Mesothelial cell of epicardium (in vitro differentiated cells): ENCODE data around the gene NEUROD2. TPM values are rescaled to one million over a fixed set of nuclear protein-coding genes. Genes with fewer than 3 reads are reported as not detected.

Source experiments
- DNase-seq, 2 experiments: peaks; one replicate each; pipeline ENCODE4 v3.0.0; 2021; ENCODE audit warnings: low spot score in 2 of 2; ENCODE audit not compliant: unreplicated experiment in 2 of 2
- H3K27ac Mint-ChIP-seq: 2 replicates; pipeline ENCODE4 v1.8.0; 2021; ENCODE audit warnings: mixed read lengths
- H3K27me3 Mint-ChIP-seq: 2 replicates; pipeline ENCODE4 v1.8.0; 2021; ENCODE audit warnings: low read depth, mixed read lengths
- H3K36me3 Mint-ChIP-seq: 2 replicates; pipeline ENCODE4 v1.8.0; 2021; ENCODE audit warnings: mixed read lengths
- H3K4me1 Mint-ChIP-seq: 2 replicates; pipeline ENCODE4 v1.8.0; 2021; ENCODE audit warnings: mixed read lengths
- H3K4me3 Mint-ChIP-seq: 2 replicates; pipeline ENCODE4 v1.8.0; 2021; ENCODE audit warnings: mild to moderate bottlenecking, moderate library complexity, mixed read lengths
- H3K9me3 Mint-ChIP-seq: 2 replicates; pipeline ENCODE4 v1.8.0; 2021; ENCODE audit warnings: mixed read lengths
- total RNA-seq: library from RNA; stranded (reverse); gene quantifications from 3 replicates; pipeline ENCODE4 v1.2.1, GENCODE V29; 2021
- TF ChIP-seq, protein P1 (sequence below): fragments of 200-600 bp; sonication (generic); IDR thresholded peaks from one replicate; pipeline ENCODE4 v1.5.0; 2021; ENCODE audit warnings: antibody characterized with exemption; ENCODE audit not compliant: unreplicated experiment

Gene NEUROD2
- total RNA-seq, 1 donor from 2014 or later: not detected

- H3K27ac Mint-ChIP-seq: no peak overlapping the region
- TF ChIP-seq, protein P1, sequence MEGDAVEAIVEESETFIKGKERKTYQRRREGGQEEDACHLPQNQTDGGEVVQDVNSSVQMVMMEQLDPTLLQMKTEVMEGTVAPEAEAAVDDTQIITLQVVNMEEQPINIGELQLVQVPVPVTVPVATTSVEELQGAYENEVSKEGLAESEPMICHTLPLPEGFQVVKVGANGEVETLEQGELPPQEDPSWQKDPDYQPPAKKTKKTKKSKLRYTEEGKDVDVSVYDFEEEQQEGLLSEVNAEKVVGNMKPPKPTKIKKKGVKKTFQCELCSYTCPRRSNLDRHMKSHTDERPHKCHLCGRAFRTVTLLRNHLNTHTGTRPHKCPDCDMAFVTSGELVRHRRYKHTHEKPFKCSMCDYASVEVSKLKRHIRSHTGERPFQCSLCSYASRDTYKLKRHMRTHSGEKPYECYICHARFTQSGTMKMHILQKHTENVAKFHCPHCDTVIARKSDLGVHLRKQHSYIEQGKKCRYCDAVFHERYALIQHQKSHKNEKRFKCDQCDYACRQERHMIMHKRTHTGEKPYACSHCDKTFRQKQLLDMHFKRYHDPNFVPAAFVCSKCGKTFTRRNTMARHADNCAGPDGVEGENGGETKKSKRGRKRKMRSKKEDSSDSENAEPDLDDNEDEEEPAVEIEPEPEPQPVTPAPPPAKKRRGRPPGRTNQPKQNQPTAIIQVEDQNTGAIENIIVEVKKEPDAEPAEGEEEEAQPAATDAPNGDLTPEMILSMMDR: no peak
- no peaks in the 10 kb centered on the region for H3K9me3 Mint-ChIP-seq
- H3K4me3 Mint-ChIP-seq: no peak overlapping the region
- H3K27me3 Mint-ChIP-seq: peaks cover 82% of the 10 kb centered on the region
- peaks cover 2% of the 10 kb centered on the region for H3K4me1 Mint-ChIP-seq
- DNase-seq: no peak
- no peaks in the 10 kb centered on the region for H3K36me3 Mint-ChIP-seq
Measured at GRCh38 chr17:39619786-39620101, 12.0 kb upstream of the NEUROD2 start.

DNA sequence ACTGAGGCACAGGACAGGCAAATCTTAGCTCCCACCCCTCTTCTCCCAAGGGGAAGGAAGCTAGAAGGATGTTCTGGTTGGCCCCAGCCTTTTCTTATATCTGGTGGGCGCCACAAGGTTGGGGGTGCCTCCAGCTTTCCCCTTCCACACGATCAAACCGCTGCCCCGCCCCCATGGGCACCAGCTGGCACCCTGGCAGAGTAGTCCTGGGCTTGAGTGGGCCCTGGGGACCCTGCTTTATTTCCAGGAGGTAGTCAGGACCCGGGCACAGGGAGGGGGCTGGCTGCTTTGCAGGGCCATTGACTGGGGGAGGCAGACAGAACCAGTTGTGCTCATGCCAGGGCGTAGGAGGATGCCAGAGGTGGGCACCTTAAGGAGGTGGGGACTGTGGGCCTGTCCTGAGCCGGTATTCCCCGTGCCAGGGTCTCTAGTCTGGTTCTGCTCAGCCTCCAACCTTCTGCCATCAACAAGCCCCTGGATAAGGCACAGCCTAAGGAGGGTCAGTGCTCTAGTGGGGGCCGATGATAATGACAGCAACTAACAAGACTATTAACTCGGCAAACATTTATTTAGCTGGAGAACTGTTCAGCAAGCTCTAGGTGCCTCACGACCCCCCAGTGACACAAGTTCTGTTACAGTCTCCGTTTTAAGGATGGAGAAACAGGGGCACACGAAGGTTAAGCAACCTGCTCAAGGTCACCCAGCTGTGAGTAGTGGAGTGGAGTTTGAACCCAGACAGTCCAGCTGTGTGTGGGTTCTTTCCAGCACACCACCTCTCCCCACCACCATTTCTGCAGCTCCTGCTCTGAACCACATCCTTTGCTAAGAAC is 11.5 kb upstream of the NEUROD2 start:
- Mint-ChIP-seq H3K9me3 (no peaks in the 10 kb centered on the region), H3K27ac (no peak overlapping the region), H3K27me3 (peaks cover 83% of the 10 kb centered on the region), H3K36me3 (no peaks in the 10 kb centered on the region), H3K4me3 (no peak overlapping the region), H3K4me1 (peaks cover 2% of the 10 kb centered on the region)
- TF ChIP-seq, protein P1: no peak
- DNase-seq: no peak

DNA sequence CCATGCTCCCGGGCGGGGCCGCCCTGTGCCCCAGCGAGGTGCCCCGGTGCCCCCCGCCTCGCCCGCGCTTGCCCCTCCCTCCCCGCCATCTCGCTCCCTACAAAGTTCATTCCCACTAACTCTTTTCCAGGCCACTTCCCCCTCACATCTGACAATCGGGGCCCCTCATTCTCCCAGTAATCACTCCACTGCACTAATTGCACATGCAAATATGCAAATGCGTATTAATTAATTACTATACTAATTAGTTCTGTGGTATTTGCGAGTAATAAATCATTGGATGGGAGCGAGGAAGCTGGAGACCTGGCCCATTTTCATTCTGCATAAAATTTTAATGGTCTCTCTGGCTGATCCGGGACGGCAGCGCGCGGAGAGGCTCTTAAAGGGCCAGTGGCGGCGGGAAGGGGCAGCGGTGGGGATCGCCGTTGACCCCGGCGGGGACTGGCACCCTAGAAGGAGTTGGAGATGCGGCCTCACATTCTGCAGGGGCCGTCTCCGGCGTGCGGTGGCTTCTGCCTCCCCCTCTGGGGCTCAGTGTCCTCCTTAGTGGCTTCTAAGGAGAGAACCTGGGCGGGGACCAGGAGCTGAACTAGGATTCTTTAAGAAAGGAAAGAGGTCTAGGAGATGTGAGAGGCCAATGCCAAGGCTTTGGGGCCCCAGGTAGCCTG is 10.7 kb upstream of the NEUROD2 start:
- H3K27ac Mint-ChIP-seq: no peak overlapping the region
- peaks cover 2% of the 10 kb centered on the region for H3K4me1 Mint-ChIP-seq
- peak overlapping the region; percentile 72 for H3K4me3 Mint-ChIP-seq
- H3K27me3 Mint-ChIP-seq: peaks cover 83% of the 10 kb centered on the region
- TF ChIP-seq, protein P1: no peak
- H3K36me3 Mint-ChIP-seq: no peaks in the 10 kb centered on the region
- no peaks in the 10 kb centered on the region for H3K9me3 Mint-ChIP-seq
- DNase-seq: no peak

DNA sequence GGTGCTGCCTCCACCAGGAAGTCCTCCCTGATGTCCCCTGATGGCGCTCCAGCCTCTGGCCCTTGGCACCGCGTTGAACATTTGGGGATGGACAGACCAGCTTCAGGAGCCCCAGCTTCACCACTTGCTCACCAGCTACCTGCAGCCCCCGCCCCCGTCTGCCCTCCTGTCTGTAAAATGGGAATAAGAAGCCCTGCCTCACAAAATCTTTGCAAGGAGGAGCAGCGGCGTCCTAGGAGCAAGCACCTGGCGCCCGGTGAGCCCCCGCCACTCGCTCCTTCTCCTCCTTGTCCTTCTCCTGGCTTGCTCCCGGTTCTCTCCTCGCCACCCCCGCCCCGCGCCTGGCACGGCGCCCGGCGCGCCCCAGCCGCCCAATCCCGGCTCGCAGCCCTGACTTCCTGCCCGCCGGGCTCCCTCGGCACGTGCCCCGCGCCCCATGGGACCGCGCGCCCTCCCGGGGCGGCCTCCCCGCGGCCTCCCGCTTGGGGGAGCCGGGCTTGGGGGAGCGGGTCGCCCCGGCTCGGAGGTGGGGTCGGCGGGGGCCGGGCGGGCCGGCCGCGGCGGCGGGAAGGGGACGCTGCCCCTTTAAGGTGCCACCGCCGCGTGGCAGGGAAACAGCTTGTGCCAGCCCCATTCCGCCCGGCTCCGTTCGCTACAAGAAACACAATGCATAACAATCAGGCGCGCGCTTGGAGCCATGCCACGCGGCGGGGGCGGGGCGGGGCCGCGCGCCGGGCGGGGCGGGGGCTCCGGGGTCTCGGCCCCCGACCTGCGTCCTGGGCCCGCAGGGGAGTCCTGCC is 9.9 kb upstream of the NEUROD2 start:
- no peaks in the 10 kb centered on the region for H3K9me3 Mint-ChIP-seq
- TF ChIP-seq, protein P1: no peak
- H3K4me3 Mint-ChIP-seq: peak overlapping the region; percentile 72
- no peaks in the 10 kb centered on the region for H3K36me3 Mint-ChIP-seq
- no peak overlapping the region for H3K27ac Mint-ChIP-seq
- peak in 1 of 2 experiments; percentile 61 for DNase-seq
- peaks cover 89% of the 10 kb centered on the region for H3K27me3 Mint-ChIP-seq
- peaks cover 2% of the 10 kb centered on the region for H3K4me1 Mint-ChIP-seq

DNA sequence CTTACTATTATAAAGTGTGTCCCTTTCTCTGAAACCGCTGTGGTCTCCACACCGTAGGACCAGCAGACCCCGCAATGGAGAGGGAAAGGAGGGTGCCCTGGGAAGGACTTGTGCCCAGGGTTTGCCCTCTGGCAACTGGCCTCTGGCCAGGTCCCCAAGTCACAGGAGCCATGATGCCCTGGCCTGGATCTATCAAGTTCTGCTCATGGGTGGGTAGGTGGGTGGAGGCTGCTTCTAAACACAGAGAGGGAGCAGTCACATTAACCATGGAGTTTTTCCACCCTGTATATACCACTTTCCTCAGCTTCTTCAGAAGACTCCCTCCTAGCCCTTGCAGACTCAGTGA is 9.4 kb upstream of the NEUROD2 start:
- Mint-ChIP-seq H3K27me3 (peaks cover 91% of the 10 kb centered on the region), H3K4me1 (peaks cover 1% of the 10 kb centered on the region), H3K4me3 (peak overlapping the region; percentile 40), H3K9me3 (no peaks in the 10 kb centered on the region), H3K36me3 (no peaks in the 10 kb centered on the region), H3K27ac (no peak overlapping the region)
- no peak for DNase-seq
- TF ChIP-seq, protein P1: no peak
